DOHH2 (cell line): ENCODE data around the gene SLC39A9.

Experiments
- H3F3A ChIP-seq: fragments of 200-600 bp; sonication (generic), shearing (Covaris generic); 2 replicates; pipeline ENCODE4 v1.6.0; 2016; ENCODE audit warnings: antibody characterized with exemption, mild to moderate bottlenecking; ENCODE audit not compliant: control insufficient read depth, insufficient read depth
- H3K27ac ChIP-seq: fragments of 200-600 bp; sonication (generic); 2 replicates; pipeline ENCODE4 v1.5.1; 2014; ENCODE audit warnings: low read depth, mild to moderate bottlenecking, low read length, moderate library complexity
- H3K27me3 ChIP-seq: fragments of 200-600 bp; sonication (generic); 2 replicates; pipeline ENCODE4 v1.6.1; 2014; ENCODE audit warnings: mild to moderate bottlenecking, low read length, mixed read lengths; ENCODE audit not compliant: control insufficient read depth
- H3K36me3 ChIP-seq: fragments of 200-600 bp; sonication (generic); 2 replicates; pipeline ENCODE4 v1.6.1; 2014; ENCODE audit warnings: mild to moderate bottlenecking, low read length, moderate library complexity, mixed read lengths; ENCODE audit not compliant: control insufficient read depth
- H3K4me1 ChIP-seq: fragments of 200-600 bp; sonication (generic); 2 replicates; pipeline ENCODE4 v1.6.1; 2014; ENCODE audit warnings: mild to moderate bottlenecking, low read length, mixed read lengths; ENCODE audit not compliant: control insufficient read depth
- H3K4me2 ChIP-seq: fragments of 200-600 bp; sonication (generic); 2 replicates; pipeline ENCODE4 v1.6.0; 2014; ENCODE audit warnings: mild to moderate bottlenecking, low read length, moderate library complexity
- H3K4me3 ChIP-seq: fragments of 200-600 bp; sonication (generic); 2 replicates; pipeline ENCODE4 v1.5.1; 2014; ENCODE audit warnings: mild to moderate bottlenecking, low read length, mixed read lengths
- H3K79me2 ChIP-seq: fragments of 200-600 bp; sonication (generic); 2 replicates; pipeline ENCODE4 v1.6.1; 2014; ENCODE audit warnings: mild to moderate bottlenecking, low read length, mixed read lengths; ENCODE audit not compliant: control insufficient read depth
- H3K9me2 ChIP-seq: fragments of 200-600 bp; sonication (generic); replicated peaks from 2 replicates; pipeline ENCODE4 v1.6.1; 2014; ENCODE audit warnings: mild to moderate bottlenecking, low read length, mixed read lengths; ENCODE audit not compliant: control insufficient read depth
- H3K9me3 ChIP-seq: fragments of 200-600 bp; sonication (generic); 2 replicates; pipeline ENCODE4 v1.6.1; 2014; ENCODE audit warnings: antibody characterized with exemption, low read length, mixed read lengths; ENCODE audit not compliant: control insufficient read depth, insufficient read depth
- H4K20me1 ChIP-seq: fragments of 200-600 bp; sonication (generic); 2 replicates; pipeline ENCODE4 v1.6.0; 2014; ENCODE audit warnings: low read depth, mild to moderate bottlenecking, antibody characterized with exemption, low read length, moderate library complexity; ENCODE audit not compliant: control insufficient read depth, insufficient read depth
- CTCF ChIP-seq: fragments of 200-600 bp; sonication (generic); IDR thresholded peaks from one replicate; pipeline ENCODE4 v1.5.1; 2014; ENCODE audit warnings: antibody characterized with exemption, mild to moderate bottlenecking, low read depth, low read length; ENCODE audit not compliant: poor library complexity, severe bottlenecking
- EZH2phosphoT487 ChIP-seq: fragments of 200-600 bp; sonication (generic); IDR thresholded peaks from 2 replicates; pipeline ENCODE4 v1.6.1; 2017; ENCODE audit warnings: borderline replicate concordance, mild to moderate bottlenecking, antibody characterized with exemption, low read length, moderate library complexity, mixed read lengths

The SLC39A9 gene

GRCh38 chr14:69500096-69500495 lies 101.6 kb downstream of the SLC39A9 start:
- H3K27me3 ChIP-seq = no peaks in the 10 kb centered on the region
- H4K20me1 ChIP-seq = no peaks in the 10 kb centered on the region
- no peaks in the 10 kb centered on the region for H3F3A ChIP-seq
- no peaks in the 10 kb centered on the region for H3K4me1 ChIP-seq
- no peaks in the 10 kb centered on the region for H3K9me3 ChIP-seq
- H3K4me3 ChIP-seq = no peak overlapping the region
- H3K79me2 ChIP-seq = no peaks in the 10 kb centered on the region
- no peaks in the 10 kb centered on the region for H3K36me3 ChIP-seq
- H3K9me2 ChIP-seq = no peaks in the 10 kb centered on the region
- no peak overlapping the region for H3K27ac ChIP-seq
- TF ChIP-seq CTCF (no peak), EZH2phosphoT487 (no peak)
- no peak overlapping the region for H3K4me2 ChIP-seq

GRCh38 chr14:69500736-69501135 lies 102.2 kb downstream of the SLC39A9 start:
- Histone ChIP-seq H3K4me3 (no peak overlapping the region), H3K79me2 (no peaks in the 10 kb centered on the region), H3K9me2 (no peaks in the 10 kb centered on the region), H3K27ac (no peak overlapping the region), H3K9me3 (no peaks in the 10 kb centered on the region), H3K27me3 (no peaks in the 10 kb centered on the region), H3F3A (no peaks in the 10 kb centered on the region), H3K4me1 (no peaks in the 10 kb centered on the region), H4K20me1 (no peaks in the 10 kb centered on the region), H3K36me3 (no peaks in the 10 kb centered on the region), H3K4me2 (no peak overlapping the region)
- TF ChIP-seq CTCF (no peak), EZH2phosphoT487 (no peak)

- Histone ChIP-seq H4K20me1 (no peaks in the 10 kb centered on the region), H3K9me3 (no peaks in the 10 kb centered on the region), H3K36me3 (no peaks in the 10 kb centered on the region), H3K27me3 (no peaks in the 10 kb centered on the region), H3K27ac (no peak overlapping the region), H3K4me2 (no peak overlapping the region), H3K79me2 (no peaks in the 10 kb centered on the region), H3F3A (no peaks in the 10 kb centered on the region), H3K4me3 (no peak overlapping the region), H3K4me1 (no peaks in the 10 kb centered on the region), H3K9me2 (no peaks in the 10 kb centered on the region)
- TF ChIP-seq CTCF (no peak), EZH2phosphoT487 (no peak)
Observed at GRCh38 chr14:69501423-69501838, 102.9 kb downstream of the SLC39A9 start.

GRCh38 chr14:69504775-69505174 lies 106.3 kb downstream of the SLC39A9 start:
- Histone ChIP-seq H3K79me2 (no peaks in the 10 kb centered on the region), H4K20me1 (no peaks in the 10 kb centered on the region), H3F3A (no peaks in the 10 kb centered on the region), H3K27me3 (no peaks in the 10 kb centered on the region), H3K9me3 (no peaks in the 10 kb centered on the region), H3K27ac (no peak overlapping the region), H3K9me2 (no peaks in the 10 kb centered on the region), H3K36me3 (no peaks in the 10 kb centered on the region), H3K4me1 (no peaks in the 10 kb centered on the region), H3K4me3 (no peak overlapping the region), H3K4me2 (no peak overlapping the region)
- no peak for TF ChIP-seq EZH2phosphoT487
- no peak for TF ChIP-seq CTCF
